ENCODE results near the gene TFRC.
A peak's percentile ranks its signal among the peaks of the same experiment; 100 is the strongest.

GRCh38 chr3:196081834-196082618 lies at the start of gene TFRC:
- TF ChIP-seq CTCF (IDR thresholded peaks at IDR 0.05) (peak in 2 of 6 experiments; percentile 11 to 21), POLR2A (IDR thresholded peaks at IDR 0.05) (peak in 3 of 4 donors; percentile 94 to 99 (median 95))

Measured in upper lobe of left lung (tissue), 4 donors.